Measurements from ENCODE around the gene HUNK.

DNA sequence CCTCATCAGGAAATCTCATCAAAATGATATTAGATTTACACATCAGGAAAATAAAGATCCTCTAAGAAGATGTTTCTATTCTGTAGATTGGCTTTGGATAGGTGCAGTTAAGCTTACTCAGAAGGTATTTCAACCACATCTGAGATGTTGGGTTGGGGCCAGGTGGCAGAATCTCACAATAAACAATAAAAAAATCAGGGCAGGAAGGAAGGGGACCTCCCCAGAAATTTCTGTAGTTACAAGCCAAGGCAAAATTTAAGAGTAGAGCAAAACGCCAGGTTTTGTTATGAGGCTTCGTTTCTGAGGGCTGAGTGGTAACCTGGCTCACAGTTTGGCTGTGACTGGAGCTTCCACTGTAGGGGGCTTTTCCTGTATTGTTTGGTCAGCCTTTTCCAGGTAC is 84.8 kb downstream of the HUNK start:
- TF ChIP-seq, protein P1, sequence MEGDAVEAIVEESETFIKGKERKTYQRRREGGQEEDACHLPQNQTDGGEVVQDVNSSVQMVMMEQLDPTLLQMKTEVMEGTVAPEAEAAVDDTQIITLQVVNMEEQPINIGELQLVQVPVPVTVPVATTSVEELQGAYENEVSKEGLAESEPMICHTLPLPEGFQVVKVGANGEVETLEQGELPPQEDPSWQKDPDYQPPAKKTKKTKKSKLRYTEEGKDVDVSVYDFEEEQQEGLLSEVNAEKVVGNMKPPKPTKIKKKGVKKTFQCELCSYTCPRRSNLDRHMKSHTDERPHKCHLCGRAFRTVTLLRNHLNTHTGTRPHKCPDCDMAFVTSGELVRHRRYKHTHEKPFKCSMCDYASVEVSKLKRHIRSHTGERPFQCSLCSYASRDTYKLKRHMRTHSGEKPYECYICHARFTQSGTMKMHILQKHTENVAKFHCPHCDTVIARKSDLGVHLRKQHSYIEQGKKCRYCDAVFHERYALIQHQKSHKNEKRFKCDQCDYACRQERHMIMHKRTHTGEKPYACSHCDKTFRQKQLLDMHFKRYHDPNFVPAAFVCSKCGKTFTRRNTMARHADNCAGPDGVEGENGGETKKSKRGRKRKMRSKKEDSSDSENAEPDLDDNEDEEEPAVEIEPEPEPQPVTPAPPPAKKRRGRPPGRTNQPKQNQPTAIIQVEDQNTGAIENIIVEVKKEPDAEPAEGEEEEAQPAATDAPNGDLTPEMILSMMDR (conservative IDR thresholded peaks at IDR 0.05): no peak
- TF ChIP-seq ZFX (IDR thresholded peaks at IDR 0.05): no peak

Data from C4-2B (cell line).